NCI-H1092 treated with DMSO at 0.1 percent for 48 hours (cell line): ENCODE data around the gene NSUN2.

Experiments
- DNase-seq: peaks from one replicate; lab custom pipeline; 2025; lab: John Stamatoyannopoulos, UW

Gene NSUN2

DNA sequence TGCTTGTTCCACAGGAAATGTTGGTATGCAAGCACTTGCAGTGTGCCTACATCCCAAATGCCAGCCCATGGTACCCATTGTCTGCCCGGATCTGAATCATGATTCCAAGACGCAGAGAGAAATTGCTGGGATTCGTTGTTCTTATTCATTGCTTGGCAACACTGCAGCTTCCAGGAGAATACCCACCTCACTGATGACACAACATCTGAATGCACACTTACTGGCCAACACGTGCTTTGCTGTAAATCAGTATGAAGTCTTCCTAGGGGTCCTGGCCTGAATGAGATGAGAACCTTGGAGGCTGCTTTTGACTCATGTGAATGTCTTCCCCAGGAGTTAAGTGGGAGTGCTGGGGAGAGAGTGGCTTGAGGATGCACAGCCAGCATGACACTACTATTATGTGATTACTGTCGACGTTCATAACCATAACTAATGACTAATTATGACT, 12.0 kb upstream of the NSUN2 start:
- no peak for DNase-seq

- no peak for DNase-seq
These were observed 9.8 kb upstream of the NSUN2 start for GRCh38 chr5:6642655-6643054.

DNA sequence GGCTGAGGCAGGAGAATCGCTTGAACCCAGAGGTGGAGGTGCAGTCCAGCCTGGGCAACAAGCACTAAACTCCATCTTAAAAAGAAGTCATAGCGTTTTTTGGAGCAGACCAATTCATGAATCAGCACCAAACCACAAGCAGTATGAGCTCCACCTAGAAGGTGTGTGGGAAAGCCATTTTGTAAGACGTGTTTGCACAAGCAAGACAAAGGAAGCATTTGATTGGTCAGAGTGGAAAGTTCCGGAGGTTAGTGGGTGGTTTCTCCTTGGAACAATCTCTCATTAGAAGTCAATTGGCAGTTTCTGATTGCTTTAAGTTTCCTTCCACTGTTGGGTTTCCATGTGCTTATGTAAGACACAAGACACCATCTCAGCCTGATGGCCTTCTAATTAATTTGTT, 5.4 kb upstream of the NSUN2 start:
- DNase-seq = no peak

GRCh38 chr5:6637590-6637989, 4.7 kb upstream of the NSUN2 start:
- no peak for DNase-seq

GRCh38 chr5:6637022-6637421, 4.2 kb upstream of the NSUN2 start:
- DNase-seq = no peak

DNA sequence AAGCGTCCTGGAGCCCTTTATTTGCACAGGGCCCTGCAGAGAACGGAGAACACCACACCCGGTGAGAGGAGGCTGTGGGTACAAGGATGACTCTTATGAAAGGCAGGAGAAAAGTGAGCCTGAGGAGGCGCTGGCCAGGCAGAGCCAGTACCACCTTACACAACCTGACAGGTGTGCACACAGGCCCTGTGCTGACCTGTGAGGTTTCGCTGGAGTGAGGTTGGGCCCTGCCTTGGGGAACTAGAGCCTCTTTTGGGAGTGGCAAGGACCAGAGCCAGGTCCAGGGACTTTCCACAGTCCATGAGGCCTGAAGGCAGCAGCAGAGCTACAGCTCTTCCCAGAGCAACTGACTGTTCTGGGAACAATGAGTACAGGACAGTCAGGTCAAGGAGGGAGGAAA, 3.4 kb upstream of the NSUN2 start:
- DNase-seq = no peak

DNA sequence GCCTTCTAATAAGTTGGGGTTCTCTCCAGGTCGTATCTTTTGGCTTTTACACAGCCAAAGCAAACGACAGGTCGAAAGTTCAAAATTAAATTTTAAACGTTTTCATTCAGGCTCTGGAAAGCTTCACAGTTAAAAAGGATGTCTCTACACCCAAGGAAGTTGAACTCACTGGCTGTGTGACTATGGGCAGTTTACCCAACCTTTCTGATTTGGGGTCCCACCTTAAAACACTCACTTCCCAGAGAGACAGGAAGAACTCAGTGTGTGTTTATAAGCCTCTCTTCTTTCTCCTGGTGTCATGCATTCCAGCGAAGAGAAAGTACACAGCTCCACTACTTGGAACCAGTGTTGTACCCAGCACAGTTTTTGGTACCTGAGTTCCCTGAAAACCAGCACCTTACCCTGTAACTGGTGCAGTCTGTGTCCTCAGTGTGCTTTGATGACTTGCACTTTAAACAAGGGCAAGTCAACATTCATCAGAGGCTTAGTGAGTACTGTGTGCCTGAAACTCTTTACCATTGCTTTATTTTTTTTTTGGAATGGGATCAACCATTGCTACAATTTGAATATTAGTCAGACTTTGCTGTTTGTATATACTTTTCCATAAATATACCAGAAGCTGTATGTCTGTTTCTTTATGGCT, 2.1 kb upstream of the NSUN2 start:
- no peak for DNase-seq

GRCh38 chr5:6634306-6634705, 1.5 kb upstream of the NSUN2 start:
- no peak for DNase-seq

- peak; percentile 55 for DNase-seq
These were observed 813 bp upstream of the NSUN2 start for GRCh38 chr5:6633469-6634245.

GRCh38 chr5:6632324-6632887, 438 bp downstream of the NSUN2 start:
- DNase-seq = no peak

DNA sequence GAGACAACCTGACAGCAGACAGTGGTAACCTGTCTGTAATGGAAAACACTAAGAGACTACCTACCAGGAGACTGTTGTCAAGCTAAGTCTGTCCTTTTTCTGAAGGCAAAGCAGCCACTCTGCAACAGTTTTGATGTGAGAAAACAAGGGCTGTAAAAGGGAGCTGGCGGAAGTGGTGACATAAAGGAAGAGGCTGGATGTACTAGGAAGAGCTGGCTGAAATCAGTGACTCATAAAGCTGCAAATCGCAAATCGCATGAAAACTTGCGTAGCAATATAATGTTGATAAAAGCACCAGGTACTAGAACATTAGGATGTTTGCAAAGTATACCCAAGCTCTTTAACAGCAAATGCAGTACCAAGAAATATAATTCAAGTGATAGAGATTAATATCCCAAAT, 1.4 kb downstream of the NSUN2 start:
- DNase-seq = no peak

GRCh38 chr5:6626508-6626907, 6.3 kb downstream of the NSUN2 start:
- no peak for DNase-seq

- no peak for DNase-seq
These were observed 8.9 kb downstream of the NSUN2 start for GRCh38 chr5:6623941-6624340.

GRCh38 chr5:6623228-6623627, 9.6 kb downstream of the NSUN2 start:
- no peak for DNase-seq

DNA sequence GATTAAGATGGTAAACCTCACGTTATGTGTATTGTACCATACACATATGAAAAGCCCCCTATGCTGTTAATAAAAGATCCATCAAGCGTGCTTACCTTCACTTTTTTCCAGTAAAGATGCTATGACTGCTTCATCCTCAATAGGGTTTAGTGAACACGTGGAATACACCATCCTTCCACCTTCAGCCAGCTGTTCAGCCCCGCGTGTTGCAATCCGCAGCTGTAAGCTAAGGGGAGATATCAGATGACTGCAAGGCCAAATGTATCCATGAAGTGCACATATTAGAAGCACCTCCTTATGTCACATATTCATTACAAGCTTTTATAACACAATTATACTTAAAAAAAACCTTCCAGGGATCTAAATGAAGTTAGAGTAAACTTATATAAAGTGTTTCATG, 16.2 kb downstream of the NSUN2 start:
- no peak for DNase-seq

DNA sequence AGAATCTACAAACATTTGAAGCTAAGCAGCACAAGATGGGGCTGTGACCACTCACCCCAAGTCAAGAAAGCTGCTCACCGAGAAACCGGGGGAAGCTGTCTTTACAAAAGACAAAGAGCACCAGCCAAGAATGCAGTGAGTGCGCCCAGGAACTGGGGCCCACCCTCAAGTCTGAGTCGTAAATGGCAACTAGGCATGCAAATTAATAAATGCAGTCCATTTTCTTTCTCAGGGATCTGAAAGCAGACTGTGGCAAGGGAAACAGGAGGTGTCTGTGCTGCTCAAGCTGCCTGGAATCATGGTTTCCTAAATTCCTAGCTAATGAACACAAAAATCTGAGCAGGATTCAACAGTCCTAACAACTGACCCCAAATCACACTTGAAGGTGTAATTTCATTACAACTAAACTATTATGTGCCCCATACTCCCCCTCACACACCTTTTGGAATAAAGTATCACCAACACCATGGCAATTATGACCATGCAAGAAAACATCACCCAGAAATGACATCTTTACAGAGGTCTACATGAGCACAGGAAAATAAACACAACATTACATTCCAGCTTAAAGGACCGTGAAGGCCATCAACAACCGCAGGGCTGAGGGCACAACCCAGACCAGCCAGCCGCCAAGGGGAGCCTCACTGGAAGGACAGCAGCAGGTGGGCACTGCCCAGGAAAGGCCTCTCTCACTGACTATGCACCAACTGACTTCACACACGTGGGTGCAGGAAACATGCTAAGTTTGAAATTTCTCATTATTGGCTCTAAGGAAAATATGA, 17.6 kb downstream of the NSUN2 start:
- DNase-seq = no peak

DNA sequence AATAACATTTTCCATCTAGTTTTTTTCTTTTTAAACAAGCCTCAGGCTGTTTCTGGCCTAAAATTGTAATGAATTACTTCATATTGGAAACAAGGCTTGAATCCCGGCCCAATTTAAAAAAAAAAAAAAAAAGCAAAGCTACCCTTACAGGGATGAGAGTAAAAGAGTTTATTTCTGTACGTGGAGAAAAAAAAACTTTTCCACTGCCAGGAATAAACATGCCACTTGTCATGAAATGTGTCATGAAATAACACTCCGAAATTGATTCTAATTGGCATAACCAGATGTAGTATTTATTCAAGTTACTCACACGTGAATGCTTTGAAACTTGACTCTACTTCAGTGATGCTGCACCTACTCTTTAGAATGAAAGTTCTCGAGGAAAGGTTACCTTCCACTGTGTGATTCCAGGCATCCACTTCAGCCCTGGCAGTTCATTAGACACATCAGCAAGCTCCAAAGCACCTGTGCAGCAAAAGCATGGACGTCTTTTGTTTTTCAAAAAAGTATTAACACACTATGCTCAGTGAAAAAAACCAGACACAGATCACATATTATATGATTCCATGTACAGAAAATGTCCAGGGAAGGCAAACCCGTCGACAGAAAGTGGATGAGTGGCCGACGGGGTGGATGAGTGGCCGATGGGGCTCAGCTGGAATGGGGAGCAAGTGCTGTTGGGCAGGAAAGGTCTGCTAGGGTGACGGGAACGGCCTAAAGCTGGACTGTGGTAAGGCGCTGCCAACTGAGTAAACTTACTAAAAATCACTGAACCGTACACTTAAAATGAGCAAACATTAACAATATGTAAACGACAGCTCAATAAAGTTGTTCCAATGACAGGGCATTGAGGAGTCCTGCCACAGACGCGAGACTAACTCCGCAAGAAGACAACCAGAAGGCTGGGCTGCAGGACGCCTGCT, 21.2 kb downstream of the NSUN2 start:
- DNase-seq = no peak

DNA sequence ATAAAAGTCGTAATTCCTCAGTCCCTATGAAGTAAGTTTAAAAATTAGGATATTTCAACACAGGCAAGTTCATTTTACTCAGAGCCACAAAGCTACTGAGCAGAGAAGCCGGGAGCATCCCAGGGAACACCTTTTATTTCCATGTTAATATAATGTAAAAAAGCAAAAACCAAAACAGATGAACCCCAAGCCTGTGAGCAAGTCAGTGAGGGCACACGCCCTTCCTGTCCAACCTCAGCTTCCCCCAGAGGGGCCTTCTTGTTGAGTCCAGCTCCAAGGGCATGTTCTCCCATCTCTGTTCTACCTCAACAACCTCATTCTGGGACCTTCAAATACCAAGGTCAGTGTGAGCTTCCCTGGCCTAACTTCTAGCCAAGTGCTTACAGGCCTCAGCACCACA, 24.8 kb downstream of the NSUN2 start:
- no peak for DNase-seq

- DNase-seq = no peak
These were observed 25.3 kb downstream of the NSUN2 start for GRCh38 chr5:6607559-6607936.

- DNase-seq = no peak
These were observed 25.8 kb downstream of the NSUN2 start for GRCh38 chr5:6606884-6607558.

GRCh38 chr5:6604946-6605345, 27.9 kb downstream of the NSUN2 start:
- DNase-seq = no peak
